Measurements from ENCODE around the gene ELMOD3. TPM values are rescaled to one million over a fixed set of nuclear protein-coding genes. Genes with fewer than 3 reads are reported as not detected.

Gene ELMOD3
- 8.7 and 13.0 TPM in 2 replicates for total RNA-seq

GRCh38 chr2:85354286-85355072 lies at the start of gene ELMOD3, which contains the start of gene RETSAT:
TSS of gene ELMOD3 (plus strand) at chr2:85354769. CDS start at chr2:85357199, 2,430 bp downstream.
TSS of gene RETSAT (minus strand) at chr2:85354528. CDS start at chr2:85354507, 21 bp downstream.

GRCh38 chr2:85327822-85328617 lies 26.5 kb upstream of the ELMOD3 start, which contains the start of gene TGOLN2:
TSS of gene TGOLN2 (minus strand) at chr2:85327989. CDS start at chr2:85327962, 27 bp downstream.

DNA sequence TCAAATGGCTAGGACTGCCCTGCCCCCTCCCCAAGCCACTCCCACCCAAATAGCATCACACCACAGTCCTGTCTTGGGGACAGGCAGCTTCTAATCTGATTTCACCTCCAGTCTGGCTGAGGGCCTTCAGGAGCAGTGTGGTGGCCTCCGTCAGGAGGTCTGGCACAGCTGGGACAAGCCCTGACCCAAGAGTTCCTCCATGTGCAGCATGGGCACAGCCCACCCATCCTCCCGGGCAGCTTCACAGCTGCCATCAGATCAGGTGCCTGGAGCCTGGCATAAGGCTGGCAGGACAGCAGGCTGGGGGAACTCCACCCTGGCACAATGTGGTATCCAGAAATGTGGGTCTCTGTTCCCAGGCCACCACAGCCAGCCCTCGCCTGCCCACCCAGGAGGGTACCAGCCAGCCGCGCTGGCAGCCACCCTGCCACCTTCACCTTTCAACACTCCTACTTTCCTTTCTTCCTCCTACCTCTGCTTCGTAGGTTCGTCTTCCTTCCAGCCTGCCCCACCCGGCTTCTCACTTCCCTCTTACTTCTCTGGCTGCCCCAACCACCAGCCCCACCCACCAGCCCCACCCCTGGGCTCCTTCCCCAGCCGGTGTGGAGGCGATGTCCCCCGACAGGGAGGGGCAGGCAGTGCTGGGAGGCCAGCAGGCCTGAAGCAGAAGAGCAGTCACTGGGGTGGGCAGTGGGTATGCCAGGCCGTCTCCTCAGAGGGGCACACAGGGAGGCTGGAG lies 55.4 kb downstream of the ELMOD3 start, which contains the start of gene CAPG:
Gene CAPG, minus strand, starts transcription at position 522 of the 739 bp plus-strand sequence. CDS start 8,221 bp downstream, outside the sequence.

DNA sequence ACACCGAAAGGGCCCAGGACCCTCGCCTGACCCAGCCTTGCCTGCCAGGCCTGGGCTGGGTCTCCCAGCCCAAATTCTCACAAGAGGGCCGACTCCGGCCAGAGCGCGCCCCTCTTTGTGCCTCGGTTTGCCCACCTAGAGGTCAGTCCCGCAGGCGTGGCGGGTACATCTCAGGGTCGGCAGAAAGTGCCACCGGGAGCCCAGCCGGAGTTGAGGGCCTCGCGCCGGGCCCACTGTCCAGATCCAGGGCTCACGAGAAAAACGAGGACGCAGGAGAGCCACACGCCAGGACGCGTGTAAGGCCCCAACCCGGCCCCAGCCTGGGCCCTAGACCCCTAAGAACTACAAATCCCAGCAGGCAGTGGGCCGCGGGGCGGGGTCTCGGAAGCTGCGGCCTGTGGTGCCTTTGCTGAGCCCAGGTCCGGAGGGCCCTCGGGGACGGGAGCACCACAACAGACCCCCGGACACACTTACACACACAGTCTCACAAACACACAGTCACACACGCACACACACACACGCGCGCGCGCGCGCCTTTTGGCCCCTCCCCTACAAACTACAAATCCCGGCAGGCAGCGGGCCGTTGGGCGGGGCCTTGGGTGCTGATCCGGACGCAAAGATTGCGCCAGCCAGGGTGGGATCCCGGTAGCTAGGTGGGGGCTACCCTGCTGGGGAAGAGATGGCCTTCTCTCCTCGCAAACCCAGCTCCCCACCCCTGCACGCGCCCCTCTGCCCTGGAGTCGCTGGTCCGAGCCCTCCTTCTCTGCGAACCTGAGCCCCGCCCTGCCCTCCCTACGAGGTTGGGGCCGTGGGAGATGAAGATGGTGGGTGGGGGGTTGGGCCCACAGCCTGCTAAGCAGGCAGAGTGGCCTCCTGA lies 63.8 kb downstream of the ELMOD3 start, which contains the start of gene SH2D6:
Gene SH2D6, plus strand, starts transcription at position 583 of the 877 bp plus-strand sequence. CDS start 10,752 bp downstream, outside the sequence.

Other genes with a start within 250 kb of the ELMOD3 start
- 2.2 and 2.4 TPM in 2 replicates for gene TCF7L1, start 221.4 kb upstream of the ELMOD3 start, total RNA-seq
- 86.5 and 121 TPM in 2 replicates for gene TGOLN2, start 26.8 kb upstream of the ELMOD3 start, total RNA-seq
- gene RETSAT, start 241 bp upstream of the ELMOD3 start, total RNA-seq: 26.2 and 39.8 TPM in 2 replicates
- 236 and 507 TPM in 2 replicates for gene CAPG, start 55.6 kb downstream of the ELMOD3 start, total RNA-seq
- gene SH2D6, start 63.9 kb downstream of the ELMOD3 start, total RNA-seq: 0.38 TPM in 1 of 2 replicates, not detected in the other
- 53.1 and 122 TPM in 2 replicates for gene MAT2A, start 184.4 kb downstream of the ELMOD3 start, total RNA-seq
- 34.5 and 37.0 TPM in 2 replicates for gene GGCX, start 206.7 kb downstream of the ELMOD3 start, total RNA-seq
- 26.7 and 34.1 TPM in 2 replicates for gene VAMP8, start 222.8 kb downstream of the ELMOD3 start, total RNA-seq
- 43.7 and 52.6 TPM in 2 replicates for gene VAMP5, start 229.7 kb downstream of the ELMOD3 start, total RNA-seq
- 167 and 184 TPM in 2 replicates for gene RNF181, start 241.0 kb downstream of the ELMOD3 start, total RNA-seq
- 12.2 and 30.4 TPM in 2 replicates for gene TMEM150A, start 247.9 kb downstream of the ELMOD3 start, total RNA-seq